Measurements from ENCODE around the gene CWC25. TPM values are rescaled to one million over a fixed set of nuclear protein-coding genes. Genes with fewer than 3 reads are reported as not detected.
"Not testable (repeated sequence)": the region's sequence is repeated elsewhere in the genome, so short reads cannot be mapped to it uniquely, and the experiment has no call there.

CWC25 gene
- total RNA-seq, 1 donor from 2014 or later: 10.0 TPM

- DNase-seq; ATAC-seq; intact Hi-C loops (cut with micrococcal nuclease): not testable (repeated sequence)
Measured at GRCh38 chr17:38855101-38855714, 30.1 kb upstream of the CWC25 start.

GRCh38 chr17:38853292-38854219, 28.4 kb upstream of the CWC25 start, which contains the start of gene RPL23:
TSS of gene RPL23 (minus strand) at chr17:38853721. CDS start at chr17:38853710, 11 bp downstream.
- intact Hi-C loops (cut with micrococcal nuclease): no loop called here
- peak; percentile 98 for ATAC-seq

GRCh38 chr17:38852771-38853291, 27.7 kb upstream of the CWC25 start:
- intact Hi-C loops (cut with micrococcal nuclease): no loop called here
- ATAC-seq (peak; percentile 6), DNase-seq (no peak)

More at GRCh38 chr17:38853292-38854219, 28.4 kb upstream of the CWC25 start, which contains the start of gene RPL23:
- DNase-seq: peak; percentile 95

- no peak for DNase-seq
- ATAC-seq: no peak
- intact Hi-C loops (cut with micrococcal nuclease): no loop called here
Measured at GRCh38 chr17:38851434-38851833, 26.3 kb upstream of the CWC25 start.

- intact Hi-C loops (cut with micrococcal nuclease): no loop called here
- DNase-seq (no peak), ATAC-seq (no peak)
Measured at GRCh38 chr17:38850374-38850773, 25.3 kb upstream of the CWC25 start.

GRCh38 chr17:38848939-38849605, 24.0 kb upstream of the CWC25 start:
- no peak for ATAC-seq

GRCh38 chr17:38848557-38848891, 23.4 kb upstream of the CWC25 start:
- DNase-seq (no peak), ATAC-seq (no peak)
- intact Hi-C loops (cut with micrococcal nuclease): no loop called here

More at GRCh38 chr17:38848939-38849605, 24.0 kb upstream of the CWC25 start:
- no peak for DNase-seq
- intact Hi-C loops (cut with micrococcal nuclease): no loop called here

- DNase-seq (no peak), ATAC-seq (no peak)
- intact Hi-C loops (cut with micrococcal nuclease): no loop called here
Measured at GRCh38 chr17:38844261-38844757, 19.2 kb upstream of the CWC25 start.

GRCh38 chr17:38825762-38826247, 684 bp upstream of the CWC25 start:
- intact Hi-C loops (cut with micrococcal nuclease): no loop called here
- DNase-seq (no peak), ATAC-seq (no peak)

- intact Hi-C loops (cut with micrococcal nuclease): no loop called here
- no peak for ATAC-seq
- DNase-seq: no peak
Measured at GRCh38 chr17:38815576-38816193, 9.4 kb downstream of the CWC25 start.

GRCh38 chr17:38809828-38810227, 15.3 kb downstream of the CWC25 start:
- ATAC-seq: no peak
- intact Hi-C loops (cut with micrococcal nuclease): no loop called here
- DNase-seq: no peak

GRCh38 chr17:38800237-38800760, 24.8 kb downstream of the CWC25 start:
- ATAC-seq: no peak
- DNase-seq: no peak
- intact Hi-C loops (cut with micrococcal nuclease): no loop called here

GRCh38 chr17:38799501-38800236, 25.5 kb downstream of the CWC25 start, which contains the start of gene PIP4K2B:
TSS of gene PIP4K2B (minus strand) at chr17:38799556. CDS start at chr17:38799424, 132 bp downstream.
- ATAC-seq (peak; percentile 95), DNase-seq (peak; percentile 97)
- intact Hi-C loops (cut with micrococcal nuclease): no loop called here

GRCh38 chr17:38798614-38799500, 26.3 kb downstream of the CWC25 start:
- peak; percentile 67 for DNase-seq
- ATAC-seq: peak; percentile 50
- intact Hi-C loops (cut with micrococcal nuclease): no loop called here

- intact Hi-C loops (cut with micrococcal nuclease): no loop called here
- DNase-seq (no peak), ATAC-seq (no peak)
Measured at GRCh38 chr17:38797828-38798227, 27.3 kb downstream of the CWC25 start.

- DNase-seq (no peak), ATAC-seq (no peak)
- intact Hi-C loops (cut with micrococcal nuclease): no loop called here
Measured at GRCh38 chr17:38797158-38797490, 28.0 kb downstream of the CWC25 start.

Measured in left ventricle myocardium superior (tissue), 1 donor.